22Rv1 (cell line): ENCODE results near the gene PTRHD1.

ENCODE experiments used
- H3K27ac ChIP-seq: fragments of 450-650 bp; 2 replicates; pipeline ENCODE4 v1.5.1; 2017
- ZFX ChIP-seq: fragments of 450-650 bp; IDR thresholded peaks from 2 replicates; pipeline ENCODE4 v1.6.1; 2017; ENCODE audit warnings: antibody characterized with exemption, borderline replicate concordance
- TF ChIP-seq, protein P1 (sequence below): fragments of 450-650 bp; IDR thresholded peaks from 2 replicates; pipeline ENCODE4 v1.5.1; 2017; ENCODE audit warnings: mild to moderate bottlenecking

PTRHD1 gene

DNA sequence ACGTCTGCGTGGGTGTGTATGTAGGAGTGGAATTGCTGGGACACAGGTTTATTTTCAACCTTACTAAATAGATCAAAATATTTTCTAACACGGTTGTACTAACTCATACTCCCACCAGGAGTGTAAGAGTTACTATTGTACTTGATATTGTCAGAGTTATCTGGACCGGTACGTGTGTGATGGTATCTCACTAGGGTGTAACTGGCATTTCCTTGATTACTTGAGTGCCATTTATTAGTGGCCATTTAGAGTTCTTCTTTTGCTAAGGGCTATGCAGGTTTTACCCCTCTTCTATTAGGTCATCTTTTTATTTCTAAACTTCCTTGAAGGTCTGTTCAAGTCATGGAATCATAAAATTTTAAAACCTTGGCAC, 33.6 kb upstream of the PTRHD1 start:
- TF ChIP-seq, protein P1, sequence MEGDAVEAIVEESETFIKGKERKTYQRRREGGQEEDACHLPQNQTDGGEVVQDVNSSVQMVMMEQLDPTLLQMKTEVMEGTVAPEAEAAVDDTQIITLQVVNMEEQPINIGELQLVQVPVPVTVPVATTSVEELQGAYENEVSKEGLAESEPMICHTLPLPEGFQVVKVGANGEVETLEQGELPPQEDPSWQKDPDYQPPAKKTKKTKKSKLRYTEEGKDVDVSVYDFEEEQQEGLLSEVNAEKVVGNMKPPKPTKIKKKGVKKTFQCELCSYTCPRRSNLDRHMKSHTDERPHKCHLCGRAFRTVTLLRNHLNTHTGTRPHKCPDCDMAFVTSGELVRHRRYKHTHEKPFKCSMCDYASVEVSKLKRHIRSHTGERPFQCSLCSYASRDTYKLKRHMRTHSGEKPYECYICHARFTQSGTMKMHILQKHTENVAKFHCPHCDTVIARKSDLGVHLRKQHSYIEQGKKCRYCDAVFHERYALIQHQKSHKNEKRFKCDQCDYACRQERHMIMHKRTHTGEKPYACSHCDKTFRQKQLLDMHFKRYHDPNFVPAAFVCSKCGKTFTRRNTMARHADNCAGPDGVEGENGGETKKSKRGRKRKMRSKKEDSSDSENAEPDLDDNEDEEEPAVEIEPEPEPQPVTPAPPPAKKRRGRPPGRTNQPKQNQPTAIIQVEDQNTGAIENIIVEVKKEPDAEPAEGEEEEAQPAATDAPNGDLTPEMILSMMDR, result no peak
- no peak for TF ChIP-seq ZFX
- peak overlapping the region; percentile 13; the same call in 1 of the 2 replicates for H3K27ac ChIP-seq

DNA sequence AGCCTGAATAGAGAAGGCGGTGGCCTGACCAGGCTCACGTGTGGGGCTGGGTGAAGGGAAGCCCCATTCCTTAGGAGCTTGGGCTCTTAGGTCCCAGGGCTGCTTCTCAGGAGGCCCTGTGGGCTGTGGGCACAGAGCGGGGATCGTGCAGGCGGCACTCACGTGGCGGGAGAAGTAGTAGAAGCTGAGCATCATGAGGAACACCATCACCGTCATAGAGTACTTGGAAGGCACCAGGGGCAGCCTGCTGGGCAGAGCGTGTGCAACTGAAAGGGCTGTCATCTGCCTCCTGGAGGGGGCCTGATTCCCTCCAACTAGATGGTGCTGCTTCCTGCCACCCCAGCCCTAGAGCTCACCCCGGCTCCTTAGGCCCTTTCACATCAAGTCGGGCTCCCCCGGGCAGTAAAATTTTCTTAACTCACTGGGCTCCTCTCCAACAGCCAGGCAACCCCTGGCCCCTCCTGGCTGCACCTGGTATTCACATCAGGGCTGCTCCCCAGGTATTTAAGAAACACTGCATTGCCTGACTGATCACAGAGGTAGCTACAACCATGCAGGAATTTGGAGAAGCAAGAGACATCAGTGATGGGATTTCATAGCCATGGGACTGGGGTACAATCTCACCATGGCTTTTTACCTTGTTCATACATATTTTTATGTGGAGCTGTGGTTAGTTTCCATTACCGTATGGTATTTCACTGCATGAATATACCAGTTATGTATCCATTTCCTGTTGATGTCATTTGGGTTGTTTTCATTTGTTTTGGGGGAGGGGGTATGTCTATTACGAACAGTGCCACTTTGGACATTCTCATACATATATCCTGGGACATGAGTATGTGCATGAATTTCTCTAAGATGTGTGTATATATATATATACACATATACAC, 32.9 kb upstream of the PTRHD1 start:
- H3K27ac ChIP-seq, result 0 out of 2 replicates have a peak overlapping the region, but pooled peaks have one; percentile 13
- TF ChIP-seq, protein P1, result no peak
- no peak for TF ChIP-seq ZFX

DNA sequence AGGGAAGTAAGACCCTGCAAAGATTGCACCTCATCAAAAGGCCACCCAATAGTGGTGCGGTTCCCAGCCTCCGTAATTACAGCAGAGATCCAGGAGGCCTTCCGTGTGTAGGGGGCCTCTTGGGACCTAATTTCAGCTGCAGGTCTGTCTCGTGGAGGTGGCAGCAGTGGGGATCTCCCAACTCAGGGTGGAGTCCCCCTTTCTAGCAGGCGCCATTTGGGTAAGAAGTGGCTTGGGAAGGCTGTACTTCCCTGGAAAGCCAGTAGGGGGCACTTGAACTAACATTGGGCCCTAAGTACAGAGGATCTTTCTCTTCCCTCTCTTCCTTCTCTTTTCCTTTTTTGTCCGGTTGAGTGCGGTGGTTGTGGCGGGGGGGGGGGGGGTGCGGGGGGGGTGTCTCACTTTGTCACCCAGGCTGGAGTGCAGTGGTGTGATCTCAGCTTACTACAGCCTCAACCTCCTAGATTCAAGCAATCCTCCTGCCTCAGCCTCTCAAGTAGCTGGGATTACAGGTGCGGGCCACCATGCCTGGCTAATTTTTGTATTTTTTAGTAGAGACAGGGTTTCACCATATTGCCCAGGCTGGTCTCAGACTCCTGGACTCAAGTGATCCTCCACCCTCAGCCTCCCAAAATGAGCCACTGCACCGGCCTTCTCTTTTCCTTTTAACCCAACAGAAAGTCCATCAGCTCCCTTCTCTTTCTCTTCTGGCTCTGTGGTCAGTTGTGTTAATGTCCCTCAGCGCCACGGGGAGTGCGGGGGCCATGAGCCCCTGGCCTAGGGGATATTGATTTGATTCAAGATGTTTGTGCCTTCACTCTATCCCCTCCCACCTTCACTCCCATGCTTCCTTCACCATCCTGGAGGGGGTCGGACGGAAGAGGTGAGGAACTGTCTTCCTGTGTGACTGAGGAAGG, 32.0 kb upstream of the PTRHD1 start:
- H3K27ac ChIP-seq, result no peak overlapping the region

DNA sequence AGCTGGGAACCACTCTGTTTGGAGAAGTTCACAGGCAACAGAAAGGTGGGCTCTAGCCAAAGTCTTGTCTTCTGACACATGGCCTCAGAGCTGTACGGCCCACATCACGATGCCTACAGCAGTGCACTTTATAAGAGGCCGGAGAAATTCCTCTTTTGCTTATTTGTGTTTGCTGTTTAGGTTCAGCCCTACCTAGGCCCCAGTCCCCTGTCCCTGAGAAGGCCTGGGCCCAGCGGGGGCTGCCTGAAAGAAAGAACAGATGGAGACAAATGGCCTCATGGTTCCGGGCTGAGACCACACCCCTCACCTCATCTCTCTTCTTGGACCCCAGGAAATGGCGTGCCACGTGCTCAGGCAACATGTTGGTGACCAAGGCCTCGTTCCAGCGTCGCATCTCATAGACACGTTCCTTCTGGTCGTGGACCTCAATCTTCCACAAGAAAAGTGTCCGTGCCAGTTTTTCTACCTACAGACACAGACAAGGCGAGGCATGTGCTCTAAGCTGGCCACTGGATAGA, 30.9 kb upstream of the PTRHD1 start:
- TF ChIP-seq, protein P1, result no peak
- no peak for TF ChIP-seq ZFX
- H3K27ac ChIP-seq, result no peak overlapping the region

More for the DNA sequence above, 32.0 kb upstream of the PTRHD1 start:
- TF ChIP-seq ZFX, result no peak
- TF ChIP-seq, protein P1, result peak; percentile 79

DNA sequence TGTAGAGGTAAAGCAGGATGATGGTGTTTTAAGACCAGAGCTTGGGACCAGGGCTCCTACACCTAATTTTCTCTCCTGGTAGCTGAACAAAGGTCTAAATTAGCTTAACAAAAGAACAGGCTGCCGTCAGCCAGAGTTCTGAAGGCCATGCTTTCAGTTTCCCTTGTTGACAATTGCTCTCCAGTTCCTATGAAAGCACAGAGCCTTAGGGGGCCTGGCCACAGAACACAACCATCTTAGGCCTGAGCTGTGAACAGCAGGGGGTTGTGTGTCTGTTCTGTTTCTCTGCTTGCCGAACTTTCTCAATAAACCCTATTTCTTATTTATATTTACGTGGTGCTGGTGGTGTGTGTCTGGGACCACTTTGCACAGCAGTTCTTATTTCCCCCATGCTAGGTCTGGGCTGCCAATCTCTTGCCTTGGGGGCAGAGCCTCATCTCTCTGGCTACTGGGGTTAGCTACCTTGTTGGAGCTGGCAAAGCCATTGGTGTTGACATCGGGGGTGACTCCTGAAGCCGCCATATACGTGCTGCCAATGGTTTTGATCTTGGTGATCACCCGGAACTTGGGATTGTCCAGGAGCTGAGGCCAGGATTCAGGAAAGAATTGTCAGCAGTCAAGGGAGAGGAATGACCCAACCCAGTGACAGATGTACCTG, 29.0 kb upstream of the PTRHD1 start:
- no peak for TF ChIP-seq ZFX
- TF ChIP-seq, protein P1, result no peak
- no peak overlapping the region for H3K27ac ChIP-seq

DNA sequence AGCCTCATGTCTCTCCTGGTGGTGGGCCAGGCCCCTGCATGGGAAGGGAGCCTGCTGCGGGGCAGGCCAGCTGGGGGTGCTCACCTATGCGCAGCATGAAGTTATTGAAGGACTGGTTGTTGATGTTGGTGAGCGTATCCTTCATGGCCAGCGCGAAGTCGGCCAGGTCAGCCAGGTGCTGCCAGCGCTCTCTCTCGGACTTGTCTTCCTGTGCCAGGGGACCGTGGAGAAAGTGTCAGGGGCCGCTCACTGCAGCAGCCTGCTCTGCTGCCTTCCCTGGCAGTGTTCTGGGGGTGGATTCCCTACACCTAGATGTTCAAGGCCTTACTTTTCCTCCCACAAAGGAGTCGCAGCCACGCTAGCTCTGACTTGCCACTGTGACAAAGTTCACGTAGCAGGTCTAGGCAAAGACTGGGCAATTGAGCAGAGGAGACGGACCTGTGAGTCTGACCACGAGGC, 28.3 kb upstream of the PTRHD1 start:
- no peak overlapping the region for H3K27ac ChIP-seq
- no peak for TF ChIP-seq ZFX
- TF ChIP-seq, protein P1, result no peak
